ENCODE results near the gene LRBA.

- TF ChIP-seq CTCF (IDR thresholded peaks at IDR 0.05 in 4 of 5, conservative IDR thresholded peaks at IDR 0.05 in 1 of 5) (no peak), POLR2A (IDR thresholded peaks at IDR 0.05) (no peak)
Measured at GRCh38 chr4:150332961-150333360, 682.1 kb downstream of the LRBA start.

Measured in gastrocnemius medialis (tissue), 4 donors.